GM12878 (cell line): ENCODE measurements around the gene CRYAB. TPM values are rescaled to one million over a fixed set of nuclear protein-coding genes. Genes with fewer than 3 reads are reported as not detected.

Source experiments
- ATAC-seq: fragments of 200-7000 bp; cut with Tn5 transposase; 3 replicates; pipeline ENCODE4 v1.9.1; 2020; ENCODE audit warnings: mild to moderate bottlenecking, moderate library complexity
- BruUV-seq: library from RNA; stranded (reverse); fragments of 400-500 nt; replicated peaks from 2 replicates; lab custom pipeline; 2021; lab: Mats Ljungman, UMichigan
- CTCF ChIA-PET: fragments of 300-600 bp; sonication (Branson Sonifier 250); formaldehyde crosslinking; extraction: SDS; loops from one replicate; lab custom pipeline; 2021; ENCODE audit warnings: inconsistent platforms; lab: Yijun Ruan, JAX
- POLR2A ChIA-PET: fragments of 350-600 bp; formaldehyde crosslinking; extraction: SDS; loops from one replicate; lab custom pipeline; 2021; ENCODE audit warnings: inconsistent platforms; lab: Charles Lee
- RAD21 ChIA-PET: fragments of 300-600 bp; sonication (Branson Sonifier 250); formaldehyde crosslinking; loops from one replicate; lab custom pipeline; 2023; ENCODE audit warnings: antibody characterized with exemption; ENCODE audit not compliant: unreplicated experiment; lab: Charles Lee
- SMC1A ChIA-PET: fragments of 300-600 bp; sonication (Branson Sonifier 250); formaldehyde crosslinking; loops from one replicate; lab custom pipeline; 2023; ENCODE audit not compliant: unreplicated experiment, uncharacterized antibody; lab: Charles Lee
- DNase-seq: peaks from one replicate; pipeline ENCODE4 v3.0.0-alpha.2; 2011; ENCODE audit warnings: low read depth, low spot score
- FAIRE-seq: peaks from 3 replicates; lab custom pipeline; 2011; peaks lifted over from hg19 to GRCh38; lab: Jason Lieb, UNC
- H2AFZ ChIP-seq: 2 replicates; pipeline ENCODE4 v1.6.0; 2011; ENCODE audit warnings: low read depth, low read length, control low read depth; ENCODE audit not compliant: control insufficient read depth
- H3K27ac ChIP-seq: 2 replicates; pipeline ENCODE4 v1.5.1; 2011; ENCODE audit warnings: control low read depth; ENCODE audit not compliant: control insufficient read depth, insufficient read depth
- H3K27me3 ChIP-seq, 2 experiments: replicated peaks in 1 of 2; 2 replicates each; pipeline versions ENCODE4 v1.6.0 to v1.6.1; 2011; ENCODE audit warnings: low read length in 1 of 2; ENCODE audit not compliant: control insufficient read depth in 2 of 2, insufficient read depth in 2 of 2
- H3K36me3 ChIP-seq, 2 experiments: 2 replicates each; pipeline ENCODE4 v1.5.1; 2011; ENCODE audit warnings: low read length in 1 of 2; ENCODE audit not compliant: control insufficient read depth in 2 of 2, insufficient read depth in 2 of 2
- H3K4me1 ChIP-seq: 2 replicates; pipeline ENCODE4 v1.6.1; 2011; ENCODE audit warnings: mild to moderate bottlenecking, low read length, moderate library complexity, mixed read lengths; ENCODE audit not compliant: control insufficient read depth, insufficient read depth
- H3K4me2 ChIP-seq: 2 replicates; pipeline ENCODE4 v1.6.0; 2011; ENCODE audit warnings: control low read depth; ENCODE audit not compliant: control insufficient read depth, insufficient read depth
- H3K4me3 ChIP-seq: fragments of 200-600 bp; sonication (generic); 2 replicates; pipeline ENCODE4 v1.5.1; 2016
- H3K79me2 ChIP-seq: 2 replicates; pipeline ENCODE4 v1.6.0; 2011; ENCODE audit warnings: low read length; ENCODE audit not compliant: control insufficient read depth, insufficient read depth
- H3K9ac ChIP-seq: 2 replicates; pipeline ENCODE4 v1.8.0; 2011; ENCODE audit warnings: low read length, control low read depth, mixed read lengths; ENCODE audit not compliant: control insufficient read depth, insufficient read depth
- H3K9me3 ChIP-seq: replicated peaks from 3 replicates; pipeline ENCODE4 v1.5.1; 2011; ENCODE audit warnings: mild to moderate bottlenecking, low read length; ENCODE audit not compliant: control insufficient read depth, insufficient read depth
- H4K20me1 ChIP-seq: 2 replicates; pipeline ENCODE4 v1.6.0; 2011; ENCODE audit not compliant: control insufficient read depth, insufficient read depth
- BRCA1 ChIP-seq: IDR thresholded peaks from 2 replicates; pipeline ENCODE4 v1.6.1; 2011; ENCODE audit warnings: low read depth, low read length, improper control_type of control experiment
- CBX3 ChIP-seq: fragments of 200-600 bp; sonication (generic); IDR thresholded peaks from 2 replicates; pipeline ENCODE4 v1.6.1; 2016; ENCODE audit warnings: low read depth, borderline replicate concordance
- CHD4 ChIP-seq: fragments of 200-600 bp; sonication (generic); IDR thresholded peaks from 2 replicates; pipeline ENCODE4 v1.6.1; 2016; ENCODE audit warnings: mild to moderate bottlenecking
- CREM ChIP-seq: IDR thresholded peaks from 2 replicates; pipeline ENCODE4 v1.6.1; 2014; ENCODE audit warnings: antibody characterized with exemption, low read depth
- HCFC1 ChIP-seq: fragments of 150-350 bp; IDR thresholded peaks from 2 replicates; pipeline ENCODE4 v1.6.1; 2014; ENCODE audit warnings: low read length
- IRF4 ChIP-seq: IDR thresholded peaks from 2 replicates; pipeline ENCODE4 v1.6.1; 2011; ENCODE audit warnings: low read depth, low read length
- MLLT1 ChIP-seq: fragments of 450-650 bp; IDR thresholded peaks from 2 replicates; pipeline ENCODE4 v1.6.1; 2016; ENCODE audit warnings: mild to moderate bottlenecking
- NR2C1 ChIP-seq: fragments of 450-650 bp; IDR thresholded peaks from 2 replicates; pipeline ENCODE4 v1.6.1; 2017; ENCODE audit warnings: antibody characterized with exemption, mild to moderate bottlenecking, moderate library complexity
- PBX3 ChIP-seq: IDR thresholded peaks from 2 replicates; pipeline ENCODE4 v1.6.1; 2011; ENCODE audit warnings: mild to moderate bottlenecking, low read depth, low read length, moderate library complexity; ENCODE audit not compliant: insufficient replicate concordance
- SMAD5 ChIP-seq: IDR thresholded peaks from 2 replicates; pipeline ENCODE4 v1.6.1; 2016; ENCODE audit warnings: antibody characterized with exemption, low read depth
- SPI1 ChIP-seq: IDR thresholded peaks from 2 replicates; pipeline ENCODE4 v1.6.1; 2011; ENCODE audit warnings: low read depth, mild to moderate bottlenecking, low read length, moderate library complexity, borderline replicate concordance; ENCODE audit not compliant: insufficient read depth
- STAT1 ChIP-seq: fragments of 450-650 bp; conservative IDR thresholded peaks from 2 replicates; pipeline ENCODE4 v1.6.1; 2014; ENCODE audit warnings: antibody characterized with exemption, mild to moderate bottlenecking
- STAT3 ChIP-seq: IDR thresholded peaks from 2 replicates; pipeline ENCODE4 v1.6.1; 2011; ENCODE audit warnings: low read depth, low read length, improper control_type of control experiment
- TBL1XR1 ChIP-seq: IDR thresholded peaks from 2 replicates; pipeline ENCODE4 v1.6.1; 2012; ENCODE audit warnings: low read depth, low read length, improper control_type of control experiment
- WGBS: methylation state at CpG from one replicate; pipeline ENCODE4 v1.1.6; 2016; ENCODE audit warnings: low lambda C conversion rate; ENCODE audit not compliant: insufficient replicate concordance, insufficient coverage; ENCODE audit errors: missing lambda C conversion rate; 5-methylcytosine and 5-hydroxymethylcytosine counted together
- in situ Hi-C: fragments of 300-500 bp; cut with MboI; formaldehyde crosslinking; loops from 9 replicates; pipeline ENCODE4 v1.14.3; 2018; ENCODE audit warnings: mixed read lengths
- intact Hi-C: fragments of 100-400 bp; cut with micrococcal nuclease; formaldehyde crosslinking; loops from one replicate; pipeline ENCODE4 v1.14.2; 2022; ENCODE audit not compliant: unreplicated experiment
- polyA plus RNA-seq, 11 experiments: library from polyadenylated mRNA; depleted of rRNA in 4 of 11; unstranded in 6 of 11; stranded (reverse) in 5 of 11; fragments of >200 nt; fragmentation: Nextera tagmentation in 4 of 11; fragmentation: Illumina TruSeq in 1 of 11; extraction: Ambion mirVana in 4 of 11; extraction: Trizol in 1 of 11; gene quantifications; 1 replicate in 1 of 11; 2 replicates in 10 of 11; pipeline versions ENCODE4 v1.2.1 to v1.2.3, GENCODE V29; 2011 to 2016; ENCODE audit warnings: inconsistent platforms in 2 of 11, missing spikeins in 2 of 11, low read depth in 1 of 11
- total RNA-seq, 4 experiments: library from RNA; depleted of rRNA in 3 of 4; stranded (reverse); fragments of >200 nt in 3 of 4; fragmentation: Illumina TruSeq in 1 of 4; extraction: Trizol in 1 of 4; gene quantifications; 2 replicates each; pipeline versions ENCODE4 v1.2.1 to v1.2.3, GENCODE V29; 2013 to 2021
- TF ChIP-seq, protein P1 (sequence below): fragments of 450-650 bp; IDR thresholded peaks from 2 replicates; pipeline ENCODE4 v1.6.1; 2017; ENCODE audit warnings: low read depth, mild to moderate bottlenecking, moderate library complexity
- TF ChIP-seq, protein P2 (sequence below): fragments of 450-650 bp; conservative IDR thresholded peaks from 2 replicates; pipeline ENCODE4 v1.6.1; 2017; ENCODE audit warnings: mild to moderate bottlenecking, moderate library complexity
- TF ChIP-seq, protein P3 (sequence below): IDR thresholded peaks from 2 replicates; pipeline ENCODE4 v1.6.1; 2011; ENCODE audit warnings: low read depth, mild to moderate bottlenecking, low read length, moderate library complexity, borderline replicate concordance; ENCODE audit errors: extremely low read depth

The CRYAB gene
- total and polyA plus RNA-seq, 10 of the 15 experiments (the other 5 are each of a cell fraction or from before 2014, with no cell fraction given), result 0.72 to 1.0 TPM; not detected in 8

DNA sequence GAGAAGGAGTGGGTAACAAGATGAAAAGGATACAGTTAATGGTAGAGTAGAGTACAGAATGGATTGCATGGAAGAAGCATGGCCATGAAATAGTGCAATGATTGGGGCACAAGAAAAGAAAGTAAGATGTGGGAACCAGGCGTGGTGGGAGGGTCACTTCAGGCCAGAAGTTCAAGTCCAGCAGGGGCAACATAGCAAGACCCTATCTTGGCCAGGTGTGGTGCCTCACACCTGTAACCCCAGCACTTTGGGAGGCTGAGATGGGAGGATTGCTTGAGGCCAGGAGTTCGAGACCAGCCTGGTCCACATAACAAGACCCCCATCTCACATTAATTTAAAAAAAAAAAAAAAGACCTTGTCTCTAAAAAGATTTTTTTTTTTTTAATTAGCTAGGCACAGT, 5.7 kb upstream of the CRYAB start (continued):
- TF ChIP-seq, protein P1, sequence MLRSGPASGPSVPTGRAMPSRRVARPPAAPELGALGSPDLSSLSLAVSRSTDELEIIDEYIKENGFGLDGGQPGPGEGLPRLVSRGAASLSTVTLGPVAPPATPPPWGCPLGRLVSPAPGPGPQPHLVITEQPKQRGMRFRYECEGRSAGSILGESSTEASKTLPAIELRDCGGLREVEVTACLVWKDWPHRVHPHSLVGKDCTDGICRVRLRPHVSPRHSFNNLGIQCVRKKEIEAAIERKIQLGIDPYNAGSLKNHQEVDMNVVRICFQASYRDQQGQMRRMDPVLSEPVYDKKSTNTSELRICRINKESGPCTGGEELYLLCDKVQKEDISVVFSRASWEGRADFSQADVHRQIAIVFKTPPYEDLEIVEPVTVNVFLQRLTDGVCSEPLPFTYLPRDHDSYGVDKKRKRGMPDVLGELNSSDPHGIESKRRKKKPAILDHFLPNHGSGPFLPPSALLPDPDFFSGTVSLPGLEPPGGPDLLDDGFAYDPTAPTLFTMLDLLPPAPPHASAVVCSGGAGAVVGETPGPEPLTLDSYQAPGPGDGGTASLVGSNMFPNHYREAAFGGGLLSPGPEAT, result no peak
- no peak for TF ChIP-seq IRF4
- no peak for TF ChIP-seq CHD4
- no peak for TF ChIP-seq MLLT1
- no peak for TF ChIP-seq BRCA1
- TF ChIP-seq, protein P2, sequence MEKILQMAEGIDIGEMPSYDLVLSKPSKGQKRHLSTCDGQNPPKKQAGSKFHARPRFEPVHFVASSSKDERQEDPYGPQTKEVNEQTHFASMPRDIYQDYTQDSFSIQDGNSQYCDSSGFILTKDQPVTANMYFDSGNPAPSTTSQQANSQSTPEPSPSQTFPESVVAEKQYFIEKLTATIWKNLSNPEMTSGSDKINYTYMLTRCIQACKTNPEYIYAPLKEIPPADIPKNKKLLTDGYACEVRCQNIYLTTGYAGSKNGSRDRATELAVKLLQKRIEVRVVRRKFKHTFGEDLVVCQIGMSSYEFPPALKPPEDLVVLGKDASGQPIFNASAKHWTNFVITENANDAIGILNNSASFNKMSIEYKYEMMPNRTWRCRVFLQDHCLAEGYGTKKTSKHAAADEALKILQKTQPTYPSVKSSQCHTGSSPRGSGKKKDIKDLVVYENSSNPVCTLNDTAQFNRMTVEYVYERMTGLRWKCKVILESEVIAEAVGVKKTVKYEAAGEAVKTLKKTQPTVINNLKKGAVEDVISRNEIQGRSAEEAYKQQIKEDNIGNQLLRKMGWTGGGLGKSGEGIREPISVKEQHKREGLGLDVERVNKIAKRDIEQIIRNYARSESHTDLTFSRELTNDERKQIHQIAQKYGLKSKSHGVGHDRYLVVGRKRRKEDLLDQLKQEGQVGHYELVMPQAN, result no peak

DNA sequence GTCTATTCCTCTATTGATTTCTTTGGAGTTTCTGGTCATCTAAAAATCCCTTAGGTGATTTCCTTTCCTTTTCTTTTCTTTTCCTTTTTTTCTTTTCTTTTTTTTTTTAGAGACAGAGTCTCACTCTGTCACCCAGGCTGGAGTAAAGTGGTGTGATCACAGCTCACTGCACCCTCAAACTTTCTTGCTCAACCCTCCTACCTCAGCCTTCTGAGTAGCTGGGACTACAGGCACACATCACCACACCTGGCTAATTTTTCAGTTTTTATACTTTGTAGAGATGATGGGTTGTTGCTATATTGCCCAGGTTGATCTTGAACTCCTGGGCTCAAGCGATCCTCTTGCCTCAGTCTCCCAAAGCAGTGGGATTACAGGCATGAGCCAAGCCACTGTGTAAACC, 5.2 kb upstream of the CRYAB start:
- Histone ChIP-seq H3K4me2 (no peak overlapping the region), H2AFZ (no peak overlapping the region), H3K27ac (no peak overlapping the region), H3K9ac (no peak overlapping the region), H3K9me3 (no peaks in the 10 kb centered on the region), H3K4me3 (no peak overlapping the region), H4K20me1 (no peaks in the 10 kb centered on the region), H3K36me3 (no peaks in the 10 kb centered on the region), H3K79me2 (no peaks in the 10 kb centered on the region), H3K27me3 (no peaks in the 10 kb centered on the region; a peak in 2 of 4 replicates), H3K4me1 (no peaks in the 10 kb centered on the region)
- ChIA-PET SMC1A (no interaction called here), CTCF (no interaction called here), RAD21 (no interaction called here), POLR2A (no interaction called here)
- in situ Hi-C loops (no loop called here), intact Hi-C loops (no loop called here)
- WGBS, result 42% methylated on average over 1 of the region's 1 CpG
- no peak for ATAC-seq
- DNase-seq, result no peak
- no peak for FAIRE-seq
- no TSS peak for BruUV-seq
- no peak for TF ChIP-seq CBX3
- no peak for TF ChIP-seq SPI1
- TF ChIP-seq NR2C1, result no peak
- no peak for TF ChIP-seq PBX3
- TF ChIP-seq, protein P3, sequence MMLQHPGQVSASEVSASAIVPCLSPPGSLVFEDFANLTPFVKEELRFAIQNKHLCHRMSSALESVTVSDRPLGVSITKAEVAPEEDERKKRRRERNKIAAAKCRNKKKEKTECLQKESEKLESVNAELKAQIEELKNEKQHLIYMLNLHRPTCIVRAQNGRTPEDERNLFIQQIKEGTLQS, result no peak
- no peak for TF ChIP-seq TBL1XR1
- no peak for TF ChIP-seq STAT3
- TF ChIP-seq HCFC1, result no peak
- no peak for TF ChIP-seq SMAD5
- TF ChIP-seq CREM, result no peak
- TF ChIP-seq STAT1, result no peak
